Mucosa of stomach (tissue), 1 donor: Measurements from ENCODE around the gene GPC1.
"Not testable (repeated sequence)": the region's sequence is repeated elsewhere in the genome, so short reads cannot be mapped to it uniquely, and the experiment has no call there.

ENCODE experiments used
- H3K27me3 ChIP-seq: one replicate; pipeline ENCODE4 v1.7.0; 2013; ENCODE audit warnings: mild to moderate bottlenecking, low read length; ENCODE audit not compliant: control insufficient read depth, insufficient read depth
- H3K36me3 ChIP-seq: one replicate; pipeline ENCODE4 v1.7.0; 2013; ENCODE audit warnings: low read length; ENCODE audit not compliant: control insufficient read depth, insufficient read depth
- H3K4me1 ChIP-seq: one replicate; pipeline ENCODE4 v1.7.0; 2013; ENCODE audit warnings: mild to moderate bottlenecking, low read length; ENCODE audit not compliant: control insufficient read depth, insufficient read depth
- H3K4me3 ChIP-seq: one replicate; pipeline ENCODE4 v1.7.0; 2013; ENCODE audit warnings: low read length
- H3K9ac ChIP-seq: one replicate; pipeline ENCODE4 v1.7.0; 2013; ENCODE audit warnings: mild to moderate bottlenecking, low read length, moderate library complexity
- H3K9me3 ChIP-seq: one replicate; pipeline ENCODE4 v1.7.0; 2013; ENCODE audit warnings: mild to moderate bottlenecking, low read length, moderate library complexity; ENCODE audit not compliant: control insufficient read depth
- donor health status: Pancreatic carcinoma.

Gene GPC1

DNA sequence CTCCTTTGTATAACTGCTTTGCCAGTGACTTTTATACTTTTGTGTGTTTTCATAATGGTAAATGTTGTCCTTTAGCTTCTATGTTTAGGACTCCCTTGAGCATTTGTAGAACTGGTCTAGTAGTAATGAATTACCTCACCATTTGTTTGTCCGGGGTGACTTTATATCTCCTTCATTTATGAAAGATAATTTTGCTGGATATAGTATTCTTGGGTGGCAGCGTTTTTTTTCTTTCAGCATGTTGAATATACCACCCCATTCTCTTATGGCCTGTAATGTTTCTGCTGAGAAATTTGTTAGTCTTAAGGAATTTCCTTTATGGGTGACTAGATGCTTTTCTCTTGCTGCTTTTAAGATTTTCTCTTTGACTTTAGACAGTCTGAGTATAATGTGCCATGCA is 56.0 kb downstream of the GPC1 start:
- Histone ChIP-seq H3K4me1 (no peaks in the 10 kb centered on the region), H3K9ac (no peak overlapping the region), H3K27me3 (no peaks in the 10 kb centered on the region), H3K9me3 (no peaks in the 10 kb centered on the region), H3K36me3 (no peaks in the 10 kb centered on the region), H3K4me3 (no peak overlapping the region)

DNA sequence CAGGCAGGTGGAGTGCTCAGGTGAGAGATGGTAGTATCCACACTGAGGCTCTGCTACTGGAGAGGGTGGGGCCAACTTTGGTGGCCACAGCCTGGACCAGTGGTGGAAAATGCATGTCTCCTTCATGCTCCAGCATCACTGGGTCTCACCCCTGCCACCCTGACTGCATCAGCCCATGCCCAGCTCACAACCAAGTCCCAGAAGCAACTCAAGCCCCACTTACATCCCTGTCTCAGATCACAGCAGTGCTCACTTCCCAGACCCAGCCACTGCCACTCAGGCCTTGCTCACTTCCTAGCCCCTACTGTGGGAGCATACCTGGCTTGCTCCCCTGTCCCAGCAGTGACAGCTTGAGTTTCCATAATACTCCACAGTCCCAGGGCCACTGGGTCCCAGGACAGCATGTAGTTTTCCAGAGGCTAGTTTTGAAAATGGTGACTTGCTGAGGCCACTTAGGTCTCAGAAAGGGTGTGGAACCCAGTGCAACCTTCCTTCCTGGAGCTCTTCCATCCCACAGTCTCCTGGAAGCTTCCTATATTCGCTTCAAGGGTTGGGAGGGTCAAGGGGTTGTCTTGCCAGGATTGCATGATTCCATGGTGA is 58.8 kb downstream of the GPC1 start:
- H3K9ac ChIP-seq: no peak overlapping the region
- no peaks in the 10 kb centered on the region for H3K27me3 ChIP-seq
- H3K4me3 ChIP-seq: no peak overlapping the region
- H3K36me3 ChIP-seq: no peaks in the 10 kb centered on the region
- no peaks in the 10 kb centered on the region for H3K9me3 ChIP-seq
- H3K4me1 ChIP-seq: no peaks in the 10 kb centered on the region

DNA sequence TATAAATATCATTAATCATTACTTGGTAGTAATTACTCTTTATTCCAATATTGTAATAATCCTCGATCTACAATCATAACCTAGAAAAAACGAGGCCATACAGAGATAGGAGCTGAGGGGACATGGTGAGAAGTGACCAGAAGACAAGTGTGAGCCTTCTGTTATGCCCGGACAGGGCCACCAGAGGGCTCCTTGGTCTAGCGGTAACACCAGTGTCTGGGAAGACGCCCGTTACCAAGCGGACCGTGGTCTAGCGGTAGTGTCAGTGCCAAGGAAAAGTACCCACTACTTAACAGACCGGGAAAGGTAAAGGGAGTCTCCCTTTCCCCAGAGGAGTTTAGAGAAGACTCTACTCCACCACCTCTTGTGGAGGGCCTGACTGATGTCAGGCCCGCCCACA is 59.5 kb downstream of the GPC1 start:
- not testable (repeated sequence) for H3K4me3 ChIP-seq, H3K4me1 ChIP-seq, H3K27me3 ChIP-seq, H3K9me3 ChIP-seq, H3K9ac ChIP-seq, H3K36me3 ChIP-seq

- not testable (repeated sequence) for H3K27me3 ChIP-seq, H3K36me3 ChIP-seq, H3K4me1 ChIP-seq, H3K9ac ChIP-seq, H3K9me3 ChIP-seq, H3K4me3 ChIP-seq
Measured at GRCh38 chr2:240497082-240497481, 61.6 kb downstream of the GPC1 start.

GRCh38 chr2:240498171-240498957 is 62.9 kb downstream of the GPC1 start:
- H3K27me3 ChIP-seq: no peaks in the 10 kb centered on the region
- no peaks in the 10 kb centered on the region for H3K9me3 ChIP-seq
- no peak overlapping the region for H3K9ac ChIP-seq
- H3K4me1 ChIP-seq: no peaks in the 10 kb centered on the region
- no peak overlapping the region for H3K4me3 ChIP-seq
- no peaks in the 10 kb centered on the region for H3K36me3 ChIP-seq

DNA sequence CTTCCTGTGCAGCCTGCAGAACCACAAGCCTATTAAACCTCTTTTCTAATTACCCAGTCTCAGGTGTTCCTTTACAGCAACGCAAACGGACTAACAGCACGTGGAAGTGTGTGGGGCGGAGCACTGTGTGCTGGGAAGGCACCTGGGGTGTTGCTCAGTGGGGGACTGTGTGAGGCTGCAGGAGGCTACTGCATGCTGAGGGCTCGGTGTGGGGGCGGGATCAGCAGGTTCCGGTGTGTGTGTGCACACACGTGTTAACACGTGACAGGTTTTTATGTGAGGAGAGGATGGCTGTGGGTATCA is 63.4 kb downstream of the GPC1 start:
- H3K36me3 ChIP-seq: no peaks in the 10 kb centered on the region
- no peak overlapping the region for H3K4me3 ChIP-seq
- H3K9me3 ChIP-seq: no peaks in the 10 kb centered on the region
- no peaks in the 10 kb centered on the region for H3K4me1 ChIP-seq
- no peaks in the 10 kb centered on the region for H3K27me3 ChIP-seq
- H3K9ac ChIP-seq: no peak overlapping the region

DNA sequence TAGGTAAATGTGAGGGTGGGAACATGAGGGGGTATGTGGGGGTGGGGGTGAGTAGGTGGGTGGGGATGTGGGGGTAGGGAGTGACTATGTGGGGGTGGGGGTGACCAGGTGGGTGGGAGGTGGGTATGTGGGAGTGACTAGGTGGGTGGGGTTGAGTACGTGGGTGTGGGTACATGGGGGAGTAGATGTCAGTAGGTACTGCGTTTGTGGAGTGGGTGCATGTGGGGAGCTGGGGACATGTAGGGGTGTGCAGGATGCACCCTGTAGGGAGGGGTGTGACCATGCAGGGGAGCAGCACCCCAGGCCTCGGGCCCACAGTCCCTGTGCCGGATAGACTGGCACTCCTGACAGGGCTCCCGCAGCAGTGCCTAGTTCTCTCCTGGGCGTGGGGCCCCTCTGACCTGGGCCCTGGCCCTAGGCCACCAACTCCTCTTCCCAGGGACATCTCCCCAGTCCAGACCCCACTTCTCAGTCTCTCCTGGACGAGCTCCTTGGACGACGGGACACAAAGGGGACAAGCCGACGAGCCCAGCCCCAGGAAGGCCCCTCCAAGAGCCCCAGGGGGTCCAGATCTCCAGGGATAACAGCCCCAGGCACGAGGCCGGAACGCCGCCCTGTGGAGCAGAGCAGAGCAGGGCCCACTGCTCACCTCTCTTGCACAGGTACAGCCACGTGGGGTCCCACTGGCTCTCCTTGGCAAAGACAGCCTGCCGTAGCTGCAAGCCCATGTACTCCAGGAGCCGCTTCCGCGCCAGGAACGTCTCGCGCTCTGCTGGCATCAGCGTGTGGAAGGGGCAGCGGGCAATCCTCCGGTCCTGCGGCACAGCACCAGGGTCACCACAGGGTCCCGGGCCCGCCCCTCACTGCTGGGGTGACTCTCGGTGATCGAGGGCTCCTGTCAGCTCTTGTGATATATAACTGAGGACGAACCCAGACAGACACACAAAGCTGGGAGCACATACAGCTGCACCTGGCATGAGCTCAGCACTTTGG is 64.1 kb downstream of the GPC1 start:
- Histone ChIP-seq H3K4me3 (no peak overlapping the region), H3K4me1 (no peaks in the 10 kb centered on the region), H3K36me3 (no peaks in the 10 kb centered on the region), H3K27me3 (no peaks in the 10 kb centered on the region), H3K9me3 (no peaks in the 10 kb centered on the region), H3K9ac (no peak overlapping the region)

GRCh38 chr2:240500561-240501423 is 65.3 kb downstream of the GPC1 start:
- Histone ChIP-seq H3K9me3 (no peaks in the 10 kb centered on the region), H3K27me3 (no peaks in the 10 kb centered on the region), H3K9ac (no peak overlapping the region), H3K36me3 (no peaks in the 10 kb centered on the region), H3K4me1 (no peaks in the 10 kb centered on the region), H3K4me3 (no peak overlapping the region)

- no peaks in the 10 kb centered on the region for H3K9me3 ChIP-seq
- H3K36me3 ChIP-seq: no peaks in the 10 kb centered on the region
- no peak overlapping the region for H3K9ac ChIP-seq
- no peaks in the 10 kb centered on the region for H3K4me1 ChIP-seq
- H3K27me3 ChIP-seq: no peaks in the 10 kb centered on the region
- H3K4me3 ChIP-seq: no peak overlapping the region
Measured at GRCh38 chr2:240501531-240501991, 66.1 kb downstream of the GPC1 start.

- Histone ChIP-seq H3K4me1 (no peaks in the 10 kb centered on the region), H3K36me3 (no peaks in the 10 kb centered on the region), H3K9ac (no peak overlapping the region), H3K4me3 (no peak overlapping the region), H3K9me3 (no peaks in the 10 kb centered on the region), H3K27me3 (no peaks in the 10 kb centered on the region)
Measured at GRCh38 chr2:240502059-240502429, 66.6 kb downstream of the GPC1 start.

DNA sequence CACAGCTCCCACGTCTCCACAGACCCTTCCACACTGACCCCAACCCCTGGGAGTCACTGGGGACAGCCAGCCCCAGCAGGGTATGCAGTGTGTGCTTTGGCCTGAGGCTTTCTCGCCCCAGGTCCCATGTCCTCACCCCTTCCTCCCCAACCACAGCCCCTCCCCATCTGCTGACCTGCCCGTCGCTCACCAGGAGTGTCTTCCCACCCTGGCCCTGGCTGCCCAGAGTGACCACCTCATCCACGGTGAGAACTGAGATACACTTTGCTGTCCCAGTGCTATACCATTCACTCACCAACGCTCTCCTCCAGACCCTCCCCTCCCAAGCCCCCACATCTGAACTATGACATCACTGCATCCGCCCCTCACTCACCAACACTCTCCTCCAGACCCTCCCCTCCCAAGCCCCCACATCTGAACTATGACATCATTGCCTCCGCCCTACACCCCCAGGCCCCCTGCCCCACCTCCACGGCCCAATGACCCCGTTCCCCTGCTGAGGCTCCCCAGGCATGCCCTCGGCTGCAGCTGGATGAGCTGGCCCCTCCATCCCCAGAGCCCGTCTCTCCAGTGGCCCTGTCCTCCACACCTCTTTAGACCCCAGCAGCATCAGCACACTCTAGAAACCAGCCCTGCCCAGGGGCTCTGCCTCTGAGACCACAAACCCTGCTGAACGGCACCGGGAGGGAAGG is 67.1 kb downstream of the GPC1 start:
- no peak overlapping the region for H3K4me3 ChIP-seq
- H3K9ac ChIP-seq: no peak overlapping the region
- no peaks in the 10 kb centered on the region for H3K27me3 ChIP-seq
- H3K36me3 ChIP-seq: no peaks in the 10 kb centered on the region
- H3K9me3 ChIP-seq: no peaks in the 10 kb centered on the region
- no peaks in the 10 kb centered on the region for H3K4me1 ChIP-seq
